GM19372 (cell line): Measurements from ENCODE around the gene SLC31A2.

Experiments used
- ATAC-seq: cut with Tn5 transposase; IDR thresholded peaks from one replicate; pipeline ENCODE4 v1.9.1; 2021; ENCODE audit warnings: mild to moderate bottlenecking, low read depth, moderate library complexity; ENCODE audit not compliant: unreplicated experiment

The SLC31A2 gene

GRCh38 chr9:113184539-113184938, 33.7 kb downstream of the SLC31A2 start:
- no peak for ATAC-seq

GRCh38 chr9:113185271-113185670, 34.5 kb downstream of the SLC31A2 start:
- no peak for ATAC-seq

- no peak for ATAC-seq
Observed at GRCh38 chr9:113186137-113186755, 35.4 kb downstream of the SLC31A2 start.

- no peak for ATAC-seq
Observed at GRCh38 chr9:113187929-113188595, 37.3 kb downstream of the SLC31A2 start.

- ATAC-seq, result no peak
Observed at GRCh38 chr9:113192455-113192854, 41.6 kb downstream of the SLC31A2 start.

- ATAC-seq, result no peak
Observed at GRCh38 chr9:113199683-113200329, 49.0 kb downstream of the SLC31A2 start.

- no peak for ATAC-seq
Observed at GRCh38 chr9:113205432-113205831, 54.6 kb downstream of the SLC31A2 start.

- no peak for ATAC-seq
Observed at GRCh38 chr9:113205861-113206260, 55.1 kb downstream of the SLC31A2 start.

- ATAC-seq, result no peak
Observed at GRCh38 chr9:113210815-113211214, 60.0 kb downstream of the SLC31A2 start.
